ENCODE data around the gene COX10.

Gene COX10

DNA sequence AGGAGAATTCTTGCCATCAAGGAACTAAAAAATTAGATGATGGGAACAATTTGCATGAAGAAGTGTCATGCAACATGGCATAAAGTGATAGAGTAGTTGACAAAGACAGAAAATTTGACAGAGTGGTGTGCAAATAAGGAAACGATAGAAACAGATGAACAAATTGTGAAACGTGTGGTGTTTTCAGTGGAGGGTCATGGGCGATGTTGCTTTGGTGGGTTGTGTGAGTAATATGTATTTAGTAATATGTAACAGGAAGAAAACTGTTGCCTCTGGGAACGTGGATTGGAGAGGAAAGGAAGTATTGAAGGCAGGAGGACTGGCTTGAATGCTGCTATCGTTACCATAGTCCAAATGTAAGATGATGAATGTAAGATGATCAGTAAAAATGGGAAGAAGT lies 3.6 kb downstream of the COX10 start:
- DNase-seq, result no peak

- no peak for DNase-seq
These were observed 8.7 kb downstream of the COX10 start for GRCh38 chr17:14078027-14078426.

GRCh38 chr17:14080847-14081251 lies 11.5 kb downstream of the COX10 start:
- DNase-seq, result no peak

- no peak for DNase-seq
These were observed 13.5 kb downstream of the COX10 start for GRCh38 chr17:14082848-14083247.

DNA sequence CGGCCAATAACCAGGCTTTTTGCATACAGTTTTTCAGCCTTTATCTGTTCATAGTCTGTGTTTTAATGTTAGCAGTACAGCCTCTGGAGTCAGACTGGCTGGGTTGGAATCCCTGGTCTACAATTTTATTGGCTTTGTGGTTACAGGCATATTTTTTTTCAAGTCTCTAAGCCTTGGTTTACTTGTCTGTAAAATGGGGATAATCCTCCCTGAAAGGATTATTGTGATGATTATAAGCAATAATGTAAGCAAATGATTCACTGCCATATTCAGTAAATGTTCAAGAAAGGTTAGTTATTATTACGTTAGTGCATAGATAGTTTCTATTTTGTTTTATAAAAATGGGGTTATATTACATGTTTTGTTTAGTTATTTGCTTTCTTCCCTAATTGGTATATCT lies 15.7 kb downstream of the COX10 start:
- DNase-seq, result no peak

- DNase-seq, result no peak
These were observed 16.9 kb downstream of the COX10 start for GRCh38 chr17:14086189-14086588.

GRCh38 chr17:14089179-14089578 lies 19.9 kb downstream of the COX10 start:
- DNase-seq, result no peak

DNA sequence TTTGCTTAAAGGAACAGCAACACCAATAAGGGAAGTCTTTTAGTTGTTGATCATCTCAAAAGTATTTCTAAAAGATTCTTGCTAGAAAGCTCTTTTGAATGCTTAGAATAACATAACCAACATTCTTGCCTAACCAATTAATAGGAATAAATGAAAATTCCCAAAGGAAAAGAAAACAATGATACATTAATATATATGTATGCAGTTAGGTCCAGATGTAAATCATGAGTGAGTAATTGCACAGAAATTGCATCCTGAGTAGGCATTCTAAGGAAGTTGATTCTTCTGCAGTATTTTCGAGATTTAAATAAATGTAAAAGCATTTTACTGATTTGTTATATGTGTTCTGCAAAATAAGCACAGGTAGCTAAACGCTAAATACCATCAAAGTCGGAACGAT lies 22.1 kb downstream of the COX10 start:
- DNase-seq, result no peak

DNA sequence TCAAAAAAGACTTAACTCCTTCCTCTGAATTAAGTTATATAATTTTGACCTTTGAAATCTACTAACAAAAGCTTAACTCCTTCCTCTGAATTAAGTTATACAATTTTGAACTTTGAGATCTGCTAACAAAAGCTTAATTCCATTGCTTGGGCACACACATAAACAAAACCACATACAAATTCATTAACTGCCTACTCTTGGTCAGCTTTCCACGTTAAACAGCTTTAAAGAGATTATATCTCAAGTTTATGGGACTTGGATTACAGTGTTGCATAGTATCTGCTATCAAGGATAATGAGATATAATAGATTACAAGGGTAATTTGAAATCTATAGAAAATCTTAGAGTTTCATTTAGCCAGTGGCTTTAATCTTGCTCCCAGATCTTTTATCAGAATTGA lies 23.5 kb downstream of the COX10 start:
- no peak for DNase-seq

GRCh38 chr17:14094676-14095601 lies 25.6 kb downstream of the COX10 start:
- no peak for DNase-seq

- no peak for DNase-seq
These were observed 26.3 kb downstream of the COX10 start for GRCh38 chr17:14095631-14096030.

- peak in 1 of 2 experiments; percentile 5 for DNase-seq
These were observed 28.9 kb downstream of the COX10 start for GRCh38 chr17:14098246-14098645.

GRCh38 chr17:14101976-14102375 lies 32.7 kb downstream of the COX10 start:
- DNase-seq, result no peak

DNA sequence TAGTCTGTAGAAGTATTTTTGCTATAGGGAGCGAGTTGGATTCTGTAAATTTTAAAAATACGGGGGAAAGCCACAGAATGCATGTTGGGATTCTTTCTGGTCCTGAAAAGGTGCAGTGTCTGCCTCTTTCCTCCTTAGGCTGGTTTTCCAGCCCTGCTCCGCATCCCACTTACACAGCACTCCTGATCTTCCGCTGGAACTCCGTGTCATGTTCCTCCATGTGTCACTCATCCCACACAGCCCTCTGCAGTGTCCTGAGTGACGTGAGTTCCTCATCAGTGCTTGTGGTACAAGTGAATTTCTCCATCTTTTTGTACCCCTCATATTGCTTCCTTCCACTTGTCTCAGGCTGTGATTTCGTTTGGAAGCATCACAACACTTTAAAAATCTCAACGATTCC lies 34.5 kb downstream of the COX10 start:
- no peak for DNase-seq

DNA sequence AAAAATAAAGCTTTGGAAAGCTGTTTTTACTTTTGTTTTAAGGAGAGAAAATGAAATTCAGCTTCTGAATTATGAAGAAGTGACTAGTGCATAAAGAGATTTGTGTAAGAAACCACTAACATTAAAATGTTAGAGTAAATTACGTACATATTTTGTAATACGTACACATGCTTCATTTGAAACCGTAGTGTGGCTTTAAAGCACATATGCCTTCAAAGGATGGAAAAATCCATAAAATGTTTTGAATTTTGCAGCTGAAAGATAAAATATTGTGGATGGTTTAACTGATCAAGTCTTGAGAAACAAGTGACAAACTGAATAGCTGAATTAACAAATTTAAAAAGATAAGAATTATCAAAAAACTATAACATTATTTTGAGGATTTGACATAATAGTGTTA lies 35.4 kb downstream of the COX10 start:
- no peak for DNase-seq

DNA sequence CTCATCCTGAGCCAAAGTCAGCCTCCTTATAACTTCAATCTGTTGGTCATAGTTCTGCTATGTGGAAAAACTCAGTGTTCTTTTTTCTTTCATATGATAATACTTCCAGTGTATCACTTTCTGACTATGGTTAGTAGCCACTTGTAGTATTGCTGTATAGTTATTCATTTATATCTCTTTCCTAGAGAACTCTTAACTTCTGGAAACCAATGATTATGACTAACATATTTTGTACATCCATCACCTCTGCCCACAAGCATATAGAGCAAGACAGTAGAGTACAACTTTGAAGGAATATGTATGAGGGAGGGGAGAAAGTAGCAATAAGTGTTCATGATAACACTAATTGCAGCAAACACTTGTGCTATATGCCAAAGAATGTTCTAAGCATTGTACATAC lies 38.6 kb downstream of the COX10 start:
- DNase-seq, result no peak

- no peak for DNase-seq
These were observed 43.1 kb downstream of the COX10 start for GRCh38 chr17:14112407-14112806.

DNA sequence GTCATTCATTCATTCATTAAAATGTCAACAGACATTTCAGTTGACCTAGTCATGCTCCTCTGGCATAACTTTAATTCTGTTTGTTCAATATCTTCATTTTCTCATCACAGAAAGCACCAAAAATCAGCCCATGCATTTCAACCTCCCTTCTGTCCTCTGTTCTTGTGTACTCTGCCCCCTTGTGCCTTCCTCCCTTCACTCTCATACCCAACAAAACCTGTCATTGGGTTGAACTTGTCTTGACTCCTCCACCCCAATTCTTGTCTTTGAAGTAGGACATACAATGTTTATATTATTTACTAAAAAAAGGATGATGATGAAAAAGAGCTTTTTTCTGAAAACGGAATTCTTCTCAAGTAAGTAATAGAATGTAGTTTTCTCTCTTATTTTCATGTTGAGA lies 43.8 kb downstream of the COX10 start:
- DNase-seq, result no peak

DNA sequence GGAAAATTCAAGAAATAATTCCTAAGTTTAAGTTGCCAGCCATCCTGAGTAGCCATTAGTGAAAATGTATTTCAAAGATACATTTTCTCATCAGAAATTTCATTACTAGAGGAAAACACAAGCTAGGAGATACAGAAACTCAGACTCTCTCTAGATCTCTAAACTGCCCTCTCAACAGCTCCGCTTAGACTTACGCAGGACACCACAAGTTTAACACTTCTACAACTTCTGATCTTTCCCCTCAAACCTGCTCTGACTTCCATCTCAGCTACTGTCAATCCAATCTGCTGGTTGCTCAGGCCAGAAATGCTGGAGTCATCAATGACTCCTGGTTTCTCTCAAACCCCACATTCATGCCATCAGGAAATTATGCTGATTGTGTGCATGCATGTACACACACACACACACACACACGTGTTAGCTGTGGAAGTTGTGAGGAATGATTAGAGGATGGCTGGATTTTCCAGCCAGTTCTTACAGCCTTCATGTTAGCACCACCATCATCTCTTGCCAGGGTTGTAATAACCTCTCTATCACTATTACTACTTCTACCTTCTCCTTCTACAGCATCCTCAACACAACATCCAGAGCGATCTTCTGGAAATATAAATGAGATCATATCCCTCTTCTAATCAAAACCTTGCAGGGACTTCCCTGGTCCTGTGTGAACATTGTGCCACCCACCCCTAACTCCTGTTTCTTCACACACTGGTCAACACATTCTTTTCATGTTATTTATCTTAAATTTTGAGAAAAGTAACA lies 47.1 kb downstream of the COX10 start:
- DNase-seq, result no peak

- no peak for DNase-seq
These were observed 49.6 kb downstream of the COX10 start for GRCh38 chr17:14118951-14119350.

- no peak for DNase-seq
These were observed 50.2 kb downstream of the COX10 start for GRCh38 chr17:14119546-14119945.

- no peak for DNase-seq
These were observed 52.6 kb downstream of the COX10 start for GRCh38 chr17:14121952-14122351.

DNA sequence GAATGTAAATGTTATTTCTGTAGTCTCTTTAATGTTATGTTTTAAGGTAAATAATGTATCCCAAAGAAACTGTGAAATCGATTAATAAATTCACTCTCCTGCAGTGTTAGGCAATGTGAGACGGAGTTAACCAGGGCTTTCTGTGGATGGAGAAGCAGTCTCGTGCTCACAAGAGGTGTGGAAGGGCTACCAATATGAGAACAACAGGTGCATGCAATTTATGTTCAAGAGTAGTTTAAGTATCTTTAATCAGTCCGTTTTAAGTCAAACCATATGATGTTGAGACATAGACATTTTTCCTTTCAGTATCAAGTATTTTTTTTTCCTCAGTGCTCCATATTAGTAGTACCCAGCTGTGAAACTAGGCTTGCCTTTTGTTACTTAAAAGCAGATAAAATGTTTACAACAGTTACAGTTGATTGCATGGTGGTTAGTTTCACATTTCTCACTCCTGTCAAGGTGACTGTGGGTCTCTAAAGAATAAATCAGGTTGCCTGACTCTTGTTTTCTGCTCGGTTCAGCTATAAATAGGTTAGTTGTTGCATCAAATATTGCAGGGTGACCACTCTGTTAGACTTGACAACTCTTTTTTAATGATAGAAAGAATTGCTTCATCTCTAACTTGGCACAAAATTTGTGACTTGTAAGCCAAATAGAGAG lies 54.4 kb downstream of the COX10 start:
- DNase-seq, result no peak

GRCh38 chr17:14124854-14125253 lies 55.5 kb downstream of the COX10 start:
- no peak for DNase-seq
